OCI-LY1 (cell line): ENCODE measurements around the gene TUBA4A.
"Not testable (repeated sequence)": the region's sequence is repeated elsewhere in the genome, so short reads cannot be mapped to it uniquely, and the experiment has no call there.

Source experiments
- EZH2 ChIP-seq: fragments of 200-600 bp; sonication (generic), shearing (Covaris generic); IDR thresholded peaks from 2 replicates; pipeline ENCODE4 v1.8.0; 2017; ENCODE audit warnings: borderline replicate concordance, mixed run types, mild to moderate bottlenecking, antibody characterized with exemption, low read length, moderate library complexity, mixed read lengths
- TF ChIP-seq, protein P1 (sequence below): fragments of 200-600 bp; sonication (generic), shearing (Covaris generic); IDR thresholded peaks from 2 replicates; pipeline ENCODE4 v1.5.1; 2017; ENCODE audit warnings: mild to moderate bottlenecking, antibody characterized with exemption, low read length, moderate library complexity, mixed read lengths

DNA sequence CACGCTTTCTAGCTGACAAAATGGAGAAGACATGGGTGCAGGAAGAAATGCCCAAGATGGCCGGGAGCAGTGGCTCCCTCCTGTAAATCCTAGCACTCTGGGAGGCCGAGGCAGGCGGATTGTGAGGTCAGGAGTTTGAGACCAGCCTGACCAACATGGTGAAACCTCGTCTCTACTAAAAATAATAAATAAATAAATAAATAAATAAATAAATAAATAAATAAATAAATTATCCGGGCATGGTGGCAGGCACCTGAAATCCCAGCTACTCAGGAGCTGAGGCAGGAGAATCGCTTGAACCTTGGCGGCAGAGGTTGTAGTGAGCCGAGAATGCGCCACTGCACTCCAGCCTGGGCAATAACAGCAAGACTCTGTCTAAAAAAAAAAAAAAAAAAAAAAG is 5.2 kb upstream of the TUBA4A start:
- not testable (repeated sequence) for TF ChIP-seq EZH2
- TF ChIP-seq, protein P1, sequence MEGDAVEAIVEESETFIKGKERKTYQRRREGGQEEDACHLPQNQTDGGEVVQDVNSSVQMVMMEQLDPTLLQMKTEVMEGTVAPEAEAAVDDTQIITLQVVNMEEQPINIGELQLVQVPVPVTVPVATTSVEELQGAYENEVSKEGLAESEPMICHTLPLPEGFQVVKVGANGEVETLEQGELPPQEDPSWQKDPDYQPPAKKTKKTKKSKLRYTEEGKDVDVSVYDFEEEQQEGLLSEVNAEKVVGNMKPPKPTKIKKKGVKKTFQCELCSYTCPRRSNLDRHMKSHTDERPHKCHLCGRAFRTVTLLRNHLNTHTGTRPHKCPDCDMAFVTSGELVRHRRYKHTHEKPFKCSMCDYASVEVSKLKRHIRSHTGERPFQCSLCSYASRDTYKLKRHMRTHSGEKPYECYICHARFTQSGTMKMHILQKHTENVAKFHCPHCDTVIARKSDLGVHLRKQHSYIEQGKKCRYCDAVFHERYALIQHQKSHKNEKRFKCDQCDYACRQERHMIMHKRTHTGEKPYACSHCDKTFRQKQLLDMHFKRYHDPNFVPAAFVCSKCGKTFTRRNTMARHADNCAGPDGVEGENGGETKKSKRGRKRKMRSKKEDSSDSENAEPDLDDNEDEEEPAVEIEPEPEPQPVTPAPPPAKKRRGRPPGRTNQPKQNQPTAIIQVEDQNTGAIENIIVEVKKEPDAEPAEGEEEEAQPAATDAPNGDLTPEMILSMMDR, result not testable (repeated sequence)
